ENCODE measurements around the gene KTN1.

GRCh38 chr14:55697414-55697861 is 117.4 kb downstream of the KTN1 start:
- no peak for TF ChIP-seq EZH2 (IDR thresholded peaks at IDR 0.05; ENCODE audit: borderline replicate concordance, low read length)
- TF ChIP-seq CTCF (IDR thresholded peaks at IDR 0.05; ENCODE audit: low read length) = no peak

Data from OCI-LY1 (cell line).